Parathyroid adenoma (tissue), 2 donors: ENCODE measurements around the gene BUB1B.

Experiments used
- H2AFZ ChIP-seq: fragments of 300-600 bp; sonication (generic); one replicate; pipeline ENCODE4 v1.7.0; 2017; ENCODE audit warnings: antibody characterized with exemption, mild to moderate bottlenecking
- H3K27ac ChIP-seq: fragments of 300-600 bp; sonication (generic); one replicate; pipeline ENCODE4 v1.7.0; 2017
- H3K27me3 ChIP-seq: fragments of 300-600 bp; sonication (generic); one replicate; pipeline ENCODE4 v1.7.0; 2017; ENCODE audit warnings: low read length; ENCODE audit not compliant: control insufficient read depth, insufficient read depth
- H3K36me3 ChIP-seq: fragments of 300-600 bp; sonication (generic); one replicate; pipeline ENCODE4 v1.7.0; 2017; ENCODE audit warnings: low read length; ENCODE audit not compliant: control insufficient read depth, insufficient read depth
- H3K4me1 ChIP-seq: fragments of 300-600 bp; sonication (generic); one replicate; pipeline ENCODE4 v1.7.0; 2017; ENCODE audit warnings: control low read depth
- H3K4me2 ChIP-seq: fragments of 300-600 bp; sonication (generic); one replicate; pipeline ENCODE4 v1.7.0; 2017; ENCODE audit warnings: low read length
- H3K4me3 ChIP-seq: fragments of 300-600 bp; sonication (generic); one replicate; pipeline ENCODE4 v1.7.0; 2017; ENCODE audit warnings: low read depth, low read length
- H3K79me2 ChIP-seq: fragments of 300-600 bp; sonication (generic); one replicate; pipeline ENCODE4 v1.7.0; 2017; ENCODE audit warnings: control low read depth
- H3K9ac ChIP-seq: fragments of 300-600 bp; sonication (generic); one replicate; pipeline ENCODE4 v1.7.0; 2017; ENCODE audit warnings: mild to moderate bottlenecking
- H3K9me3 ChIP-seq: fragments of 300-600 bp; sonication (generic); one replicate; pipeline ENCODE4 v1.7.0; 2017; ENCODE audit warnings: low read length; ENCODE audit not compliant: control insufficient read depth
- CTCF ChIP-seq: fragments of 300-600 bp; sonication (generic); IDR thresholded peaks from one replicate; pipeline ENCODE4 v1.7.0; 2017; ENCODE audit warnings: antibody characterized with exemption, mild to moderate bottlenecking
- donor health status: primary hyperparathyroidism.

BUB1B gene

DNA sequence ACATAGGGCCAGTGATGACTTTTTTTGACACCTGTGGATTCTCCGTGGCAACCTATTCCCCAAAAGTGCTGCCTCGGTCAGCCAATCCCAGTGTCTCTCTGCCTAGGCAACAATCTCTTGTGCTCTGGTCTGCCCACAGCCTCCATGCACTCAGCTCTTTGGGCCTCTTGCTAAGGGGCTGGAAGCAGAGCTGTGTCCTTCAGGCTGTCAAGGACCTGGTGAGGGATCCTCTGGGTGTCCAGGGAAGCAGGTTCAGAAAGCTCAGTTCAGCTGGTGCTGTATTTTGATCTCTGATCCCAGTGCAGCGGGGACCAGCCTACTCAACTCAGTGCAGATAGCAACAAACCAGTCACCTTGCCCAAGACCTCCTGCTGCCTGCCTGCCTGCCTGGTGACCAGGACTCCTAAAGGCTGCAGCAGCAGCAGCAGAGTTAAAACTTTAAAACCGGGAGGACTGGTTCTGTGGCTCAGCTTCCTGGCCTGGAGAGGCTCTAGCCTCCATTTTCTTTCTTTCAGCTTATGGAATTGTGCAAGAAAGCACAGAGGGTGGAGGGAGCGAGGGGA, 84.2 kb downstream of the BUB1B start:
- no peak overlapping the region for H2AFZ ChIP-seq

DNA sequence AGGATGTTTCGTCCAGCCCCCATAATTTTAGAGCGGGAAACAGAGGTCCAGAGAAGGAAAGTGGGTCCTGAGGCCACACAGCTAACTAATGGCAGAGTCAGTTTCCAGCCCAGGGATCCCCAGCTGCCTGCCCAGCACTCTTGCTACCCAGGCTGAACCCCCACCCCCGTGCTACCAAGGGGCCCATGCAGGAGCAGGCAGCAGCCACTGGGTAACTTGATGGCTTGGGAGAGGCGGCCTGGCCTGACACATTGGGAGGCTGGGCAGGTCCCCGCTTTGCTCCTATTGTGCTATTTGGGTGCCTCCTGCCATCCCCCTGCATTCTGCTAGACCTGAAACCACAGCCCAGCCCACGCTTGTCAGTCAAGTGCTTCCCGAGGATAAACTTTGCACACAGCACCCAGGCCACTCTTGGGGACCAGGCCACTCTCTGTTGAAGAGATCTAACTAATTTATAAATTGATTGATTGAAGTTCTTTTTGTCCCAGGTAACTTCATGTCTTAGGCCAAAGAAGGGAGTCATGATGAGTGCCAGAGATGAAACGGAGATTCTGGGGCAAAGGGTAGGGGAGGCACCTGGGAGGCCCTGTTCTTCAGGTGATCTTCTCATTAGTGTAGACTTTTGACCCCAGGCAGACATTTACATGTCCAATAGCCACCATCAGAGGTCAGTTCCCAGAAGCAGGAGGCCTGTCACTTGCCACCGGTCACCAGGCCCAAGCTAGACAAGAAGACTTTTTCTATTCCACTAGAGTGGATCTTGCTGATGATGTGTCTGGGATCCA, 85.0 kb downstream of the BUB1B start:
- H3K79me2 ChIP-seq = no peaks in the 10 kb centered on the region
- H3K27ac ChIP-seq = no peak overlapping the region
- H3K4me3 ChIP-seq = no peak overlapping the region
- no peaks in the 10 kb centered on the region for H3K36me3 ChIP-seq
- no peaks in the 10 kb centered on the region for H3K4me1 ChIP-seq
- no peaks in the 10 kb centered on the region for H3K27me3 ChIP-seq
- no peak for TF ChIP-seq CTCF
- no peak overlapping the region for H2AFZ ChIP-seq
- no peaks in the 10 kb centered on the region for H3K9me3 ChIP-seq
- H3K9ac ChIP-seq = no peak overlapping the region
- no peak overlapping the region for H3K4me2 ChIP-seq

More for the DNA sequence above, 84.2 kb downstream of the BUB1B start:
- Histone ChIP-seq H3K9ac (no peak overlapping the region), H3K4me3 (no peak overlapping the region), H3K27ac (no peak overlapping the region), H3K9me3 (no peaks in the 10 kb centered on the region), H3K36me3 (no peaks in the 10 kb centered on the region), H3K4me2 (no peak overlapping the region), H3K79me2 (no peaks in the 10 kb centered on the region), H3K4me1 (no peaks in the 10 kb centered on the region), H3K27me3 (no peaks in the 10 kb centered on the region)
- no peak for TF ChIP-seq CTCF

GRCh38 chr15:40246496-40247280, 85.8 kb downstream of the BUB1B start:
- no peaks in the 10 kb centered on the region for H3K9me3 ChIP-seq
- no peak overlapping the region for H3K4me3 ChIP-seq
- no peak overlapping the region for H2AFZ ChIP-seq
- H3K9ac ChIP-seq = no peak overlapping the region
- H3K27me3 ChIP-seq = no peaks in the 10 kb centered on the region
- H3K27ac ChIP-seq = no peak overlapping the region
- no peak overlapping the region for H3K4me2 ChIP-seq
- no peaks in the 10 kb centered on the region for H3K4me1 ChIP-seq
- TF ChIP-seq CTCF = no peak
- no peaks in the 10 kb centered on the region for H3K36me3 ChIP-seq
- no peaks in the 10 kb centered on the region for H3K79me2 ChIP-seq

DNA sequence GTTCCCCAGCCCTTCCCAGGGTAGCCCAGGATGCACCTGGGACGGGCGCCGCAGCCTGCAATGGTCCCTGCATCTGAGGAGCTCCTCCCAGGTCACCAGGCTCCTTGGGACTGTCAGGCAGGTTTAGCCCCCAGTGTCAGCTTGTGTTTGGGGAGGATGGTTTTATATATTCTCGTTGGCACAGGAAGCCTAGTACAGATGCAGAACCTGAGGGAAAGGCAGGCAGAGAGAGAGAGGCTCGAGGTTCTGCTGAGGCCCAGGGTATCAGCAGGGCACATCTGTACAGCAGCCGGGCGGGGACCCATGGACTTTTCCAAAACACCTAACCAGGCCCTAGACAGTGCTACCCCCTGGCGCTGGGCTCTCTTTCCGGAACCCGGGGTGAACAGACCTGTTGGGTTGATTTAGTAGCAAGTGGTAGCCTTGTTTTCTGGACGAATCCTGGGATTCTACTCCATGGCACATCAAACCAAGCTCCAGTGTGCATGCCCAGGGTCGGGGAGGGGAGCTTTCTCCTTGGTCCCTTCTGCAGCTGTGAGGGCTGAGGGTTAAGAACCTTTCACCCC, 86.6 kb downstream of the BUB1B start:
- no peaks in the 10 kb centered on the region for H3K9me3 ChIP-seq
- H3K36me3 ChIP-seq = no peaks in the 10 kb centered on the region
- TF ChIP-seq CTCF = no peak
- H3K9ac ChIP-seq = no peak overlapping the region
- H3K4me1 ChIP-seq = no peaks in the 10 kb centered on the region
- no peaks in the 10 kb centered on the region for H3K27me3 ChIP-seq
- no peak overlapping the region for H3K27ac ChIP-seq
- no peak overlapping the region for H2AFZ ChIP-seq
- no peak overlapping the region for H3K4me2 ChIP-seq
- no peaks in the 10 kb centered on the region for H3K79me2 ChIP-seq
- no peak overlapping the region for H3K4me3 ChIP-seq
